GM13977 (cell line): Measurements from ENCODE around the gene SKI.
A peak's percentile ranks its signal among the peaks of the same experiment; 100 is the strongest.
"Not testable (repeated sequence)": the region's sequence is repeated elsewhere in the genome, so short reads cannot be mapped to it uniquely, and the experiment has no call there.

ENCODE experiments used
- DNase-seq: peaks from one replicate; pipeline ENCODE4 v3.0.0; 2012; ENCODE audit warnings: low spot score
- in situ Hi-C: fragments of 300-500 bp; cut with MboI; formaldehyde crosslinking; loops from one replicate; pipeline ENCODE4 v1.12.0; 2022; ENCODE audit warnings: low sequenced_read_pairs, low pct_unique_long_range_greater_than_20kb, mixed read lengths, inconsistent platforms; ENCODE audit not compliant: unreplicated experiment
- TF ChIP-seq, protein P1 (sequence below): IDR thresholded peaks from 2 replicates; pipeline ENCODE4 v1.5.1; 2012; ENCODE audit warnings: mild to moderate bottlenecking, control low read depth; ENCODE audit not compliant: insufficient read depth; ENCODE audit errors: extremely low read depth, missing control alignments

Gene SKI

DNA sequence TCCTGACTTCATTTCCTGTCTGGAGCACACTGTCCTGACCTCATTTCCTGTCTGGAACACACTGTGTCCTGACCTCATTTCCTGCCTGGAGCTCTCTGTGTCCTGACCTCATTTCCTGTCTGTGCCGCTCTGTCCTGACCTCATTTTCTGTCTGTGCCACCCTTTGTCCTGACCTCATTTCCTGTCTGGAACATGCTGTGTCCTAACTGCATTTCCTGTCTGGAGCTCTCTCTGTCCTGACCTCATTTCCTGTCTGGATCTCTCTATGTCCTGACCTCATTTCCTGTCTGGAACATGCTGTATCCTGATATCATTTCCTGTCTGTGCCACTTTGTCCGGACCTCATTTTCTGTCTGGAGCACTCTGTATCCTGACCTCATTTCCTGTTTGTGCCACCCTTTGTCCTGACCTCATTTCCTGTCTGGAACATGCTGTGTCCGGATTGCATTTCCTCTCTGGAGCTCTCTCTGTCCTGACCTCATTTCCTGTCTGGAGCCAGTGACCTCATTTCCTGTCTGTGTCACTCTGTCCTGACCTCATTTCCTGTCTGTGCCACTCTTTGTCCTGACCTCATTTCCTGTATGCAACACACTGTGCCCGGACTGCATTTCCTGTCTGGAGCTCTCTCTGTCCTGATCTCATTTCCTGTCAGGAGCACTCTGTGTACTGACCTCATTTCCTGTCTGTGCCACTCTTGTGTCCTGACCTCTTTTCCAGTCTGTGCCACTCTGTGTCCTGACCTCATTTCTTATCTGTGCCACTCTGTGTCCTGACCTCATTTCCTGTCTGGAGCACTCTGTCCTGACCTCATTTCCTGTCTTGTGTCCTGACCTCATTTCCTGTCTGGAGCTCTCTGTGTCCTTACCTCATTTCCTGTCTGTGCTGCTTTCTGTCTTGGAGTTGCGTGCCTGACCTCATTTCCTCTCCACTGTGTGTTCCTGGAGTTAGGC, 27.6 kb downstream of the SKI start:
- in situ Hi-C loops = no loop called here
- DNase-seq = peak; percentile 71
- TF ChIP-seq, protein P1, sequence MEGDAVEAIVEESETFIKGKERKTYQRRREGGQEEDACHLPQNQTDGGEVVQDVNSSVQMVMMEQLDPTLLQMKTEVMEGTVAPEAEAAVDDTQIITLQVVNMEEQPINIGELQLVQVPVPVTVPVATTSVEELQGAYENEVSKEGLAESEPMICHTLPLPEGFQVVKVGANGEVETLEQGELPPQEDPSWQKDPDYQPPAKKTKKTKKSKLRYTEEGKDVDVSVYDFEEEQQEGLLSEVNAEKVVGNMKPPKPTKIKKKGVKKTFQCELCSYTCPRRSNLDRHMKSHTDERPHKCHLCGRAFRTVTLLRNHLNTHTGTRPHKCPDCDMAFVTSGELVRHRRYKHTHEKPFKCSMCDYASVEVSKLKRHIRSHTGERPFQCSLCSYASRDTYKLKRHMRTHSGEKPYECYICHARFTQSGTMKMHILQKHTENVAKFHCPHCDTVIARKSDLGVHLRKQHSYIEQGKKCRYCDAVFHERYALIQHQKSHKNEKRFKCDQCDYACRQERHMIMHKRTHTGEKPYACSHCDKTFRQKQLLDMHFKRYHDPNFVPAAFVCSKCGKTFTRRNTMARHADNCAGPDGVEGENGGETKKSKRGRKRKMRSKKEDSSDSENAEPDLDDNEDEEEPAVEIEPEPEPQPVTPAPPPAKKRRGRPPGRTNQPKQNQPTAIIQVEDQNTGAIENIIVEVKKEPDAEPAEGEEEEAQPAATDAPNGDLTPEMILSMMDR = no peak

DNA sequence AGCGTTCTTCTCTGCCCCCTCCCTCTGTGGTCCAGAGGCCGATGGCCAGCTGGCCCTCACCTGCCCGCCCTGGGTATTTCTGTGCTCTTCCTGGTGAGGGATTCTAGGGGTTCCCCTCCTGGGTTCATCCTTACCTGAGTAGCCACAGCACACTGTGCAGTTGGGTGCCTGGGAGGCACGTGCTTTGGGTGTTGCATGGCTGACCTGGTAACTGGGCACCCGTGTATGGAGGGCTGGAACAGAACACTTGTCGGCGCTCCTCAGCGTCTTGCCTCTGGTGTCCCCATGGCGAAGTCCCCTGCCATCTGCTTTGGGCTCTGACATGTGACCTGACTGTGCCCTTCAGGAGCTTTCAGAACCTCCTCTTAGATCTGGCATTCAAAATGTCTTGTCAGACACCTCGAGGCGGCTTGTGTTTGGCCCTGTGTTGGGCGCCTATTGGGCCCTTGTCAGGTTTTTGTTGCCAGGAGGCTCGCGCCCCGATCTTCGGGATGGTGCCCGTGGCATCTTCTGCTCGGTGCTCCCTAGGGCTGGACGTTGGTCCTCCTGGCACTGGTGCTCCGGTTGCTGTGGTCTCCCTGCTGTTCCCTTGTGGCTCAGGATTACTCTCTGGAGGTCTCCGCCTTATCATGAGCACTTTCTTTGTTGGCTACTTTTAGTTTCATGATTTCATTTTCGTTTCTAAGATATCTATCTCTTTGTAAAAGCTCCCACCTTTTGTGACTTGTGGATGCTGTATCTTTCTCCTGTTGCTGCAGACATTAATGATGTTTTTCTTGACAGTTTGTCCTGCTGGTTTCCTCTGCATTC, 28.5 kb downstream of the SKI start:
- DNase-seq = no peak
- TF ChIP-seq, protein P1 = no peak
- in situ Hi-C loops = no loop called here

DNA sequence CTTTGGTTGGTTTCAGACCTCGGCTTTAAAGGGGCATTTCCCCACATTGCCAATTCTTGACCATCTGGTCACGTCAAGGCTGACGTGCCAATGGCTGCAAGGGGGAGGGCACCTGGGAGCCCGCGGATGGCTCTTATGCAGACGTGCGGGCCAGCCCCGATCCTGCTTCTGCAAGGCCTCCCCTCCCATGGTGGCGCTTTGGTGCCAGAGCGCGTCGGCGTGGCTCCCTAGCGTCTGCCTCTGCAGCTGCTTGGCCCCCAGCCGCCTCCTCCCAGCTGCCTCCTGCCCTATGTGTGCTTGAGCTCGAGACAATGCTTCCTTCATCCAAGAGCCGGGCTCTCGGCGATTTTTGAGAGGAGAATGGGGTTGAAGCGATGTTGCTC, 29.1 kb downstream of the SKI start:
- in situ Hi-C loops = no loop called here
- TF ChIP-seq, protein P1 = no peak
- no peak for DNase-seq

DNA sequence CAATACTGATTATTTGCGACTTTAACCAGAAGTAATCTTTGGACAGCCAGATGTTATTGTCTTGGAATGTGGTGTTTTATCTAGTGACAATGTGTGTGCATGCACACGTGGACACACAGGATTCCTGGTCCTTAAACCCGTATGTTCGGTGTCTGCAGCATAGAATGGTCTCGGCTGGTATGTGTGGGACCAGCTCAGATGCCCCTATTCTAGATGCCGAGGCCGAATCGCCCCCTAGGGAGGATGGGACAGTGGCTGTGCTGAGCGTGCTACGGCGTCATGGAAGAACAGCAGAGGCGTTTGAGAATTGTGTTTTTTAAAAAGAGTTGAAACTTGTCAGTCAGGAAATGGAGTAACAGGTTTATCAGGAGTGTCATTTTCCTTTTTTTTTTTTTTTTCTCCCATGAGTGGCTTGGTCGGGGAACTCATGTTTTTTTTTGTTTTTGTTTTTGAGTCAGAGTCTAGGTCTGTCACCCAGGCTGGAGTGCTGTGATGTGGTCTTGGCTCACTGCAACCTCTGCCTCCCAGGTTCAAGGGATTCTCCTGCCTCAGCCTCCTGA, 30.1 kb downstream of the SKI start:
- TF ChIP-seq, protein P1 = no peak
- in situ Hi-C loops = no loop called here
- no peak for DNase-seq

DNA sequence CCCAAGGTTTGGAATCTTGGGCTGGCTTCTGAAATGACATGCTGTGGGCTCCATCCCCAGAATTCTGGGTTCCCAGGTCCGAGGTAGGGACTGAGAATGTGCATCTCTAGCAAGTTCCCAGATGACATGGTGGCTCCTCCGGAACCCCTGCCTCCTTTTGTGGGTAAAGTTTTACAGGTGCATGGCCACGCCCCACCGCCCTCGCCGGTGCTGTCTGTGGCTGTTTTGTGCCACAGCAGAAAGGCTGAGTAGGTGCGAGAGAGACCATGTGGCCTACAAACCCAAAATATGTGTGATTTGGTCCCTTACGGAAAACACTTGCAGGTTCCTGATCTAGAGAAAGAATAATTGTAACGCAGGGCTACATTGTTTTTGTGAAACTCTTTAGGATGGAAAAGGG, 30.9 kb downstream of the SKI start:
- TF ChIP-seq, protein P1 = no peak
- in situ Hi-C loops = no loop called here
- DNase-seq = no peak

DNA sequence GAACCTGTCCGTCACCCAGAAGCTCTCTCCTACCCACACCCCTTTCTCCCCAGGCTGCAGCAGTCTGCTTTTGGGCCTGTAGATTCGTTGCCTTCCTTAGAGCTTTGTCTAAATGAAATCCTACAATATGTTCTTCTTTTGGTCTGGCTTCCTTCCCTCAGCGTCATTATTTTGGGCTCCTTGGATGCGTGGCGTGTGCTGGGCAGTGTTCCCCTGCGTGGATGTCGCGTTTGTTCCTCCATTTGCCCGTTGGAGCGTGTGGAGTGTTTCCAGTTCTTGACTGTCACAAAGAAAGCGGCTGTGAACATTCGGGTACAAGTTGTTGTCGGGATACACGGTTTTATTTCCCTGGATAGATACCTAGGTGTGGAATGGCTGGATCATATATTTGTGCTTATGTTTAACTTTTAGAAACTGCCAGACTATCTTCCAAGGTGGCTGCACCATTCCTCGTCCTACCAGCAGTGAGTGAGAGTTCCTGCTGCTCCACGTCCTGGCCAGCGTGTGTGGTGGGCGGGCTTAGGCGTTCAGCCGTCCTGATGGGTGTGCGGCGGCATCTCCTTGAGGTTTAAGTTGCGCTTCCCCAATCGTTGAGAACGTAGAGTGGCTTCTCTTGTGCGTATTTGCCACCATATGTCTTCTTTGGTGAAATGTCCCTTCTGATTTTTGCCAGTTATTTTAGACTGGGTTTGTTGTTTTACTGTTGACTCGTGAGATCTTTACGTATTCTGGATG, 31.7 kb downstream of the SKI start:
- in situ Hi-C loops = no loop called here
- TF ChIP-seq, protein P1 = no peak
- no peak for DNase-seq

DNA sequence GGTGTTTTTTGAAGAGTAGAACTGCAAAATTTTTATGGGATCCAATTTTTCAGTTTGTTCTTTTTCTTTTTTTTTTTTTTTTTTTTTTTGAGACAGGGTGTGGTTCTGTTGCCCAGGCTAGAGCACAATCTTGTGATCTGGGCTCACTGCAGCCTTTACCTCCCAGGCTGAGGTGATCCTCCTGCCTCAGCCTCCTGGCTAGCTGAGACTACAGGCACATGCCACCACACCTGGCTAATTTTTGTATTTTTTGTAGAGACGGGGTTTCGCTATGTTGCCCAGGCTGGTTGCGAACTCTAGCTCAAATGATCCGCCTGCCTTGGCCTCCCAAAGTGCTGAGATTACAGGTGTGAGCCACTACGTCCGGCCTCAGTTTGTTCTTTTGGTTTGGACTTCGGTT, 32.4 kb downstream of the SKI start:
- DNase-seq, in situ Hi-C loops: not testable (repeated sequence)
